NCI-H2107 (cell line): ENCODE data around the gene MSH5.
"Not testable (repeated sequence)": the region's sequence is repeated elsewhere in the genome, so short reads cannot be mapped to it uniquely, and the experiment has no call there.

Experiments
- DNase-seq: peaks from one replicate; lab custom pipeline; 2025; lab: John Stamatoyannopoulos, UW

MSH5 gene

DNA sequence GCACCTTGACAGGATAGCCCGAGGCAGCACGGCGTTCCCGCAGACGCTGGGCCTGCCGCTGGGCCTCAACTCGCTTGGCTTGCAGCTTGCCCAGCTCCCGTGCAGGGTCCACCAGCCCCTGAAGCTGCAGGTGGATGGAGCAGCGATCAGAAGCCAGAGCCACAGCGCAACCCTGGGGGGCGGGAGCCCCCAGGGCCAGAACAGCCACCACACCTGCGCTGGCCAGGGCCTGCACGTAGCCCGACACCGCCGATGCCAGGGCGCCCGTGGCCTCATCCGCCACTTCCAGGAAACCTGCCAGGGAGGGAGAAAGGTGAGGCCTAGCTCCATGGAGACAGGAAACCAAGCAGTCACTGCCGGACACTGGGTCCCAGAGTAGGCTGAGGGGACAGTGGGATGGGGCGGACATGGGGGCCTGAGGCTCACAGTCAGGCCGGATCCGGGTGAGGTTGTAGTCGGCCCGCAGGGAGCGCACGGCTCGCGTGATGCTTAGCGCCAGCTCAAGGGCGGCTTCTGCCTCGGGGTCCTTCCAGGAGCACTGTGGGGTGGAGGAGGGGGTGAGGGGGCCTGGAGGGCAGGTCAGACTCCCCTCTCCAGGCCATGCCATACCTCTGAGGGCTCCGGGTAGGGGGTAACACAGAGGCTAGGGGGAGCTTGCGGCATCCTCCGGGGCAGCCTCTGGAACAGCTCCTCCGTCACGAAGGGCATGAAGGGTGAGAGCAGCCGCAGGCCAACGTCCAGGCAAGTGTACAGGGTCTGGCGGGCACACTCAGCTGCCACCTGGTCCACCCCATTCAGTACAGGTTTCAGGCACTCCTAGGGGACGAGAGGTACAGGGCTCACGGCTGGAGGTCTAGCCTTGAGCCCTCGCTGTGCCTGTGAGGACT, 39.4 kb downstream of the MSH5 start:
- no peak for DNase-seq

DNA sequence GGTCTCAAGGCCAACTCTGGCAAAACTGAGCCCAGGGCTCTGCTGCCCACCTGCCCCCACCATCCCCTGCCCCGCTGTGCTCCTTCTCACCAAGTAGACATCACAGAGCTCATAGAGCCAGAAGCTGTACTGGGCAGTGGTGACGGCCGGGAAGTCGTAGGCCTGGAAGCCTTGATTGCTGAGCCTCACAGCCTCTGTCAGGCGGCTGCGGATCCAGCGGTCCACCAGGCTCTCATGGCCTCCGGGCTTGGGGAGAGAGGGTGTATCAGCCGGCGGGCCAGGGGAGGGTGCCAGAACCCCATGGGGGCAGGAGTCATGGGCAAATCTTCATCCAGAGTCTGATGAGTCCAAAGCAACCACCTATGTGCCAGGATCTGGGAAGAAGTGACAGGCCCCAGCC, 40.1 kb downstream of the MSH5 start:
- no peak for DNase-seq

DNA sequence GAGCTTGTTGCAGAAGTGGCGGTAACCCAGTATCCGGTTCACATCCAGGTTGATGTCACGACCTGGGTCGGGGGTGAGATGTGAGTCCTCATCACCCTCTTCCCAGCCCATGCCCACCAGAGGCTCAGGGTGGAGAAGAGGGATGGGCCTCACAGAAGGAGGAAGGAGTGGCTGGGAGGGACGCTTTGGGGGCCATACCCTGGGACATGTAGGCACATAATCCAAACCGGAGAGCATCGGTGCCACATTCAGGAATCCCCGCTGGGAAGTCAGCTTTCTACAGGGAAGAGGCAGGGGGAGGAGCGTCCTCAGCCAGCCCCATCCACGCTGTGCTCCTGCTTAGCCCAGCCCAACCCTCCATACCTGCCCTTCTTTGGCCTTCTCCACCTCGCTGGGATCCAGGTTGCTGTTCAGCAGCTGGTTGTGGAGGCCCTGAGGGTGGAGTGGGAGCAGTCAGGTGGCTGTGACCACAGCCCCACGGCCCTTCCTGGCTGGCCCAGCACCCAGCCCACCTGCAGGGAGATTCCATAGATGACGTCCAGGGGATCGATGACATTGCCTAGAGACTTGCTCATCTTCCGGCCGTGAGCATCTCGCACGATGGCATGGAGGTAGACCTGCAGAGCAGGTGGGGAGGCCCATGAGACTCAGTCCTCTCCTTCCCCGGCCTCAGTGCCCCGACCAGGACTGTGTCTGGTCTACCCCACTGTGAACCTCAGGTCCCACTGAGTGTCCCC, 40.9 kb downstream of the MSH5 start:
- no peak for DNase-seq

DNA sequence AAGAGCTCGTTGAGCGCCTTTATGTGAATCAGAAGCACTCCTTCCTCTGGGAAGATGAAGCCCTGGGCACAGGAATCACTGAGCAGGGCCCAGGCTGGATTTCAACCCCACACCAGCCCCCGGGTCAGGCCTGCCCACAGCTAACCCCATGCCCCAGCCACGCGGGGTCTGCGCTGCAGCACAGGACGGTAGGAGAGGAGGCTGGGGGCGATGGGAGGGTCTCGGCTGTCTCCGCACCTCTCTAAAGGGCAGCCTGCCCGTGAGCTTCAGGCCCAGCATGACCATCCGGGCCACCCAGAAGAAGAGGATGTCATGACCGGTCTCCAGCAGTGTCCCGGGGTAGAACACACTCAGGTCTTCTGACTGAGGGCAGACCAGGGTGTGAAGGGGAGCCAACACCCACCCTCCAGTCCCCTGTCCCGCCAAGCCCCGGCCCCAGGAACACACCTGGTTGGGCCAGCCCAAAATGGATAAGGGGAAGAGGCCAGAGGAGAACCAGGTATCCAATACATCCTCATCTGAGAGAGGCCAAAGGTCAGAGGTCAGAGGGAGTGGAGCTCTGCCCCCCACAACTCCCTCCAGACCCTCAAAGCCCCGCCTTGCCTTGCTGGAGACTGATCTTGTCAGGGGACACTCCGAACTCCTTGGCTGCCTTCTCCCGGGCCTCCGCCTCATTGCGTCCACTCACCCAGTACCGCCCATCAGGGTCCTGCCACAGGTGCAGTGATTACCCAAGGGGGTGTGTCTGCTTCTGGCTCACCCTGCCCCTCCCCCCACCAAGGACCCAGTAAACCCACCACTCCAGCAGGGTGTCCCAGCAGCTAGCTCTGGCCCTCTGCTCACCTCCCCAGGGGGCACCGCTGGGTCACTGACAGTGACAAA, 41.7 kb downstream of the MSH5 start:
- DNase-seq, result no peak

DNA sequence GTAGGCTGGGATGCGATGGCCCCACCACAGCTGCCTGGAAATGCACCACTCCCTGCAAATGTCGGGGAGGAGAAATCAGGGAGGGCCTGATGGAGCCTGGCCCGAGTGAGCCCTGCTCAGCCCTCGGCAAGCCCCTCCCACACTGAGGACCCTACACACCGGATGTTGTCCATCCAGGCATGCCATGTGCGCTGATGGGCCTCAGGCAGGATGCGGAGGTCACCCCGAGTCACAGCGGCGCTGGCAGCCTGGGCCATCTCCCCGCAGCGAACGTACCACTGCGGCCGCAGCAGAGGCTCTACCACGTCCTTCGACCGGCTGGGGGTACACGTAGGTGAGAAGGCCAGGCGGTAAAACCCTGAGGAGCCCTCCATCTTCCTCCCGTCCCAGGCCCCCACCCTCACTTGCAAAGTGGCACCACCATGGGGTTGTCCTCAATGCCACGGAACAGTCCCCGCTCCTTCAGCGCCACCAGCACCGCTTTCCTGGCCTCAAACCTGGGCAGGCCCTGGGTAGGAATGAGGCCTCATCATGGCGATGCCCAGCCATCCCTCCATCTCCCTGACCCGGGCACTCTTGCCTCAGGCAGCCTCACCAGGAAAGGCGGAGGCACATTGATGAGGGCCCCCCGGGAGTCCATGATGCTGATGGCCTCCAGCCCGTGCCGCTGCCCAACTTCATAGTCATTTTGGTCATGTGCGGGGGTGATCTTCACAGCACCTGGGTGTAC, 42.5 kb downstream of the MSH5 start:
- no peak for DNase-seq

DNA sequence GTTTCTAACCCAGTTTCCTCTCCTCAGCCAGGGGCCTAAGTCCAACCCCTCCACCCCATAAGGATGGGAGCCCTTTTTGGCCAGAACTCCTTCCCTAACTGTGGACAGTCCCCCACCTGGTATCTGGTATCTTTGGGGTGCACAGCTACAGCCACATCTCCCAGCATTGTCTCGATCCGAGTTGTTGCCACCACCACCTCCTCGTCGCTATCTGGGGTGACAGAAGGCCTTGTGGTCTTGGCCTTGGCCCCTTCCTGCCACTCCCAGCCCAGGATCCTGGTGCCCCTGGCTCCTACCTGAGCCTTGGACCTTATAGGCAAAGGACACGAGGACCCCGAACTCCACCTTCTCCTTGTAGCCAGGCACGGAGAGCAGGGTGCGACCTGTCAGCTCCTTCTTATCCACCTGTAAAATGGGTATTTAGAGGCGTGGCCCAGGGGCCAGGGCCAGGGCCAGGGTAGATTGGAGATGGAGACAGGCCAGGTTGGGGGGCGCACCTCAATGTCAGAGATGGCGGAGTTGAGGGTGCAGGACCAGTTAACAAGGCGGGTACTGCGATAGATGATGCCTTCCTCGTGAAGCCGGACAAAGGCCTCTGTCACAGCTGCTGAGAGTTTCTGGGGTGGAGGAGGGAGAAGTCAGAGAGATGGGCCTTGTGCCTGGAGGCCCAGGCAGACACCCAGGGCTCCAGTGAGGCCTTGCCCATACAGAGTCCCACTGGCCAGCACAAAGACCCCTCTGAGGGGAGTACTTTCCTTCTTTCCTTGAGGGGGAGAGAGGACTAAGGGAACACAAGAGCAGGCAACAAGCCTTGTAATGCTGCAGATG, 44.5 kb downstream of the MSH5 start:
- DNase-seq, result no peak

DNA sequence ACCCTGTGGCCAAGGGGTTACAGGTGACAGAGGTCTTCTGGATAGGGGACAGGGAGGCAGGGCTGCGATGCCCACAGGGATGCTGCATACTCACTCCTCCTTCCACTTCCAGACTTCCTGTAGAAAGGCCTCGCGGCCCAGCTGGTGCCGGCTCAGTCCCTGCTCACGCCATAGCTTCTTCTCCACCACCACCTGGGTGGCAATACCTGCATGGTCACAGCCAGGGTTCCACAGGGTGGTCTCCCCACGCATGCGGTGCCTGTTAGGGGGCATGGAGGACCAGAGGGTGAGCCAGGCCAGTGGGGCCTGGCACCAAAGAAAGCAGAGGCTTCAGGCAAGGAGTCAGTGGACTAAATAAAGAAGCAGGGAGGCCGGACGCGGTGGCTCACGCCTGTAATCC, 45.7 kb downstream of the MSH5 start:
- DNase-seq, result no peak

DNA sequence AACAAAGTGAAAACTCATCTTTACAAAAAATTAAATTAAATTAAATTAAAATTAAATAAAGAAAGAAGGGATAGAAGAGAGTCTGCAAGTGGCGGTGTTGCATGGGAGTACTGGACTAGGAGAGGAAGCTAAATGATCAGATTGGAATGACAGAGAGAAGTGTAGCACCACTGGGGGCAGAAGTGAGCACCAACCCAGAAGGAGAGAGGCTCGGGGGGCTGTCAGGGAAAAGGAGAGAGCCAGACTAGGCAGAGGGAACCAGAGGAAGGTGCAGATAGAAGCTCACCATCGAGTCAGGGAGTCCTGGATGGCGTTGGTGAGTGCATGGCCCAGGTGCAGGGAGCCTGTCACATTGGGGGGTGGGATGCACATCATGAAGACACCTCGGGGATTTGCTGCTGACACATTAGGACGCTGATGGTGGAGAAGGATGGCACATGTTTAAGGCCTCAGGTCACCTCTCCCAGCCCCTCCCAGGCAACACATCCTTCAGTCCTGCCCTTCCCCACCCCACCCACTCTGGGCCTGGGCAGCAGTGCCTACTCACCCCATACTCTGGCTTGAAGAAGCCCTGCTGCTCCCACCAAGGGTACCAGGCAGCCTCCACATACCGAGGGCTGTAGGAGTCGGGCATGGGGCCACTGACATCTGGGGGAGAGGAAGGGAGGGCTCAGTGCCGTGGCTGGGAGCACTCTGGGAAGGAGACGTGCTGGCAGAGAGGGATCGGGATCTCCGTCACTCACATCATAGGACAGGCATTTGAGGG, 51.7 kb downstream of the MSH5 start:
- no peak for DNase-seq

DNA sequence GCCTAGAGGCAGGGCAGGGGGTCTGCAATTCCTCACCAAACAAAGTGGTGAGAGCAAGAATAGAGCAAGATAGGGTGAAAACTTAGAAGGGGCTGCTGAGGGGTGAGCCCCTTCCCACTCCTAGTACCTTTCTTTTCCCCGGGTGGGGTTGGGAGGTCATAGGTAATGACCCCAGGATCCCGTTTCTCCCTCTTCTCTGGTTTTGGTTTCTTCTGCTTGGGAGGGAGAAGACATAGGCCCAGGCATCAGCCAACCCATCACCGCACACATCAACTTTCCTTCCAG, 52.2 kb downstream of the MSH5 start:
- no peak for DNase-seq

DNA sequence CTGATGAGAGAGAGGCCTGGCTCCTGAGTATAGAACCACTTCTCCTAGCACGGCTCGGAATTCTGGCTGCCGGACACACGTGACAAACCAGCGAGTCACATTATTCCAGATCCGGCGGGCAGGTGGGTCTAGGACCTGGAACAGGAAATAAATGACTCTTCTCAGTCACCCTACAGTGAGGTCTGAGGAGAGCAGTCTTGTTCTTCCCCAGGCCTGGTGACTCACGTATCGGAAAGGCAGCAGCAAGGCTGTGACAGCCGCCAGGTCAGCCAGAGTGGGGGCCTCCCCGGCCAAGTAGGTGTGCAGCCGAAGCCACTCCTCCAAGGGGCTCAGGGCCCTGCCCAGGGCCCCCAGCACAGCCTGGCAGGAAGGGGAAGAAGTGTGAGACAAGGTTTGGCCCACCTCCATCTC, 53.0 kb downstream of the MSH5 start:
- no peak for DNase-seq

DNA sequence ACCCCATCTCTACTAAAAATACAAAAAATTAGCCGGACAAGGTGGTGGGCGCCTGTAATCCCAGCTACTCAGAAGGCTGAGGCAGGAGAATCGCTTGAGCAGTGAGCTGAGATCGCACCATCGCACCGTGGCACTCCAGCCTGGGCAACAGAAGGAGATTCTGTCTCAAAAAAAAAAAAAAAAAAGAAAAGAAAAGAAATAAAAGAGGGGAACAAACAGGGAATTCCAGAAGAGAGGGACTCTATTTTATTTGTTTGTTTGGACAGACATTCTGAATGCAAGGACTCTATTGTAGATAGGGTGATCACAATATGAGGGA, 54.1 kb downstream of the MSH5 start:
- not testable (repeated sequence) for DNase-seq

DNA sequence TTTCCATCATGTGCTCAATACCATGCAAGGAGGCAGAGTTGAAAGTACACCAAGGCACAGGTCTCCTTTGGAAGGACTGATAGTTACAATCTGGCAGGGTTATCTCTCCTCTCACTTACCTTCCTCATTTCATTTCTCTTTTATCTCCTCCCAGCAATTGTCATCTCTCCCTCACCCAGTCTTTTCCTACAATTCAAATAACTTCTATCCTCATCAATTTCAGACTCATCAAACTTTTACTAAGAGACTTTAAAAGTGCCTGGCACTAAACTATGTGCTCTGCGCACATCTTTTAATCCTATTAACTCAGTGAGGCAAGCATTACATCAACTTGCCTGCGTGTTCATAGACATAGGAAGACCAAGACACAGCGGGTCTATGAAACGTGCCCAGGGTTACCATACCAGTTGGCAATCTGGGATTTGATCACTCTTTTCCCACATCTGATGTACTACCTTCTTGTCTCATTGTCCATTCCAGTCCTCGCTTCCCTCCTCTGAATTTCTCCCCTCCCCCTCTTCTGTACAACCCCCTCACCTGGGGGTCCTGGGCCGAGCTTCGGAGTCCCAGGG, 54.6 kb downstream of the MSH5 start:
- DNase-seq, result no peak

DNA sequence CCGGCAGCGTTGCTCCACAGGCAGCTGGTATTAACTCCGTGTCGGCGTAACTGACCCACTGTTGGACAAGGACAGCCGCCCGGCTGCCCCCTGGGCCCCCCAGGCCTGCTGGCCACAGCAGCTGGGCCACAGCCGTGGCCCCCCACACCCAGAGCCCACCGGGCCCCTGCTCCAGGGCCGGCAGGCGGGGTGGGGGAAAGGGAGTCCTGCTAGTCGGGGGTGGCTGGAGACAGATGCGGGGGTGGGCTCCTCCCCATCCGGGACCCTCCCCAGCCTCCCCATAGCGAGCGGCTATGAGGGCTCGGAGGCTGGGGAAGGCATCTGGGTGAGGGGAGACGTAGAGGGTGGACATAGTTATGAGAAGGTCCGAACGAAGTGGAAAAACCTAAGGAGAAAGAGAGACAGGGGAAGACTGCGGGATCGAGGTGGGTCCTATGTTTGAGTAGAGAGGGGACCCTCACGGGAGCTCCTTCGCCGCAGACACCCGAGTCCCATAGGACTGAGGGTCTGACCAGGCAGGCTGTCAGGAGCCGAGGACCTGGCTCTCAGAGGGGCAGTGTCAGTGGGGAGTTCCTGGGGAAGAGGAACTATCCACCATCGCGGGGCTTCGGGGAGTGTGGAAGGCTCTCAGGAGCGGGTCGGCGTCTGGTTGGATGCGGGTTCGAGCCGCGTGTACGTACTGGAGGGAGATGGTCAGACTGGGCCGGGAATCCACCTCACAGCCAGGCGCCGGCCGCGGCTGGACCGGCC, 55.2 kb downstream of the MSH5 start:
- no peak for DNase-seq

DNA sequence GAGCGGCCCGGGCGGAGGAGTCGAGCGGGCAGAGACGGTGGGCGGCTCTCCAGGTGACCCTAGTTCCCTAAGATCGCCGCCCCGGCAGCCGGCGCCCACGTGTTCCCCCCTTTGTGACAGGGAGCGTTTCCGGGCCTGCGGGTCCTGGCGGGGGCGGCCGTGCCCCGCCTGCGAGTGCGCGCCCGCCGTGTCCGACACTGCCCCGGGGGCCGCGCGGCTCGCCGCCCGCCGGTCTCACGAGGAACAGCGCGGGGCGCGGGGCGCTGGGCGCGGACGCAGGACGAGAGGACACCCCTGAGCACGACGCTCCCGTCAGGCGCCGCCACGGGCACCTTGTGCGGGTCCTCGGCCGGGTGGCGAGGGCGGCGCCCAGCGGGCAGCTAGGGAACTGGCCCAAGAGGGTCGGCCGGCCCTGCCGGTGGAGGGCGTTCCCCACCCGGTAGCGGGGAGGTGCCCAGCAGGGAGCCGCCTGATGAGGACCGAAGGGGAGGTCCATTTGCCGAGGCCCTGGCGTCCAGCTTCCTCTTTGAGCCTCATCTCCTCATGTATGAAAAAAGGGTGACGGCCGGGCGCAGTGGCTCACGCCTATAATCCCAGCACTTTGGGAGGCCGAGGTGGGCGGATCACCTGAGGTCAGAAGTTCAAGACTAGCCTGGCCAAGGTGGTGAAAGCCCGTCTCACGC, 56.0 kb downstream of the MSH5 start, which contains the start of gene VARS1:
VARS1 (minus strand) TSS at position 137 of the 683 bp plus-strand sequence. CDS start 535 bp downstream, outside the sequence.
- peak; percentile 46 for DNase-seq

DNA sequence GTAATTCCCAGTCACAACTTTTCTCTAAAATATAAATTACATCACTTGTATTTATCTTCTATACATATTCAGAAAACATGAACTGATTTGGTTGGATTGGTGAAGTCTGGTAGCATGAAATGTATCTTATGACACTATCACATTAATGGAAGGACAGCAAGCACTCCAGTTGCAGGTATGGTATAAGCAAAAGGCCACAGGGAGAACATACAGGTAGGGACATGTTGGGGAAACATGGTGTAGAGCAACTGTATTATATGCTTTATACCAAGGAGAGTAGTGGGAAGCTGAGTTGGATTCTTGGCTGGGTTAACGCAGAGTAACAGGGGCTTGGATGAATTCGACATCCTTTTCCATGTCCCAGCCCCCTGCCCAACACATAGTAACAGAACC, 57.2 kb downstream of the MSH5 start:
- no peak for DNase-seq

DNA sequence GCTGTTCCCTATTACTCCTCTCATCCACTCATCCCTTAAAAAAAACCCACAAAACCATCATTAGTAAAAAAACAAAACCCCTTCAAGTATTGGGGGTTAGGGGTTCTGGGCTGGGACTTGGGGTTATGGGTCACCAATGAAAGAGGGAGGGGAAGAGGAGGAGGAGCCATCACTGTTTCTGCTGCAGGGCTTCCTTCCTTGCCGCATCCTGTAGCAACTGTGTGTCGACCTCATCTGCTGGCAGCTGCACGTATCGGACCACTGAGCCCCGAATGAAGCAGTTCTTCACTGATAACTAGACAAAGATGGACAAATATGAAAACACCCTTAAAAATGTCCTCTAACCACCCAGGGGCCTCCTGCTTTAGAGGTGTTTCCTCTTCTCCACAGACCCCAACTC, 57.8 kb downstream of the MSH5 start:
- DNase-seq, result no peak

DNA sequence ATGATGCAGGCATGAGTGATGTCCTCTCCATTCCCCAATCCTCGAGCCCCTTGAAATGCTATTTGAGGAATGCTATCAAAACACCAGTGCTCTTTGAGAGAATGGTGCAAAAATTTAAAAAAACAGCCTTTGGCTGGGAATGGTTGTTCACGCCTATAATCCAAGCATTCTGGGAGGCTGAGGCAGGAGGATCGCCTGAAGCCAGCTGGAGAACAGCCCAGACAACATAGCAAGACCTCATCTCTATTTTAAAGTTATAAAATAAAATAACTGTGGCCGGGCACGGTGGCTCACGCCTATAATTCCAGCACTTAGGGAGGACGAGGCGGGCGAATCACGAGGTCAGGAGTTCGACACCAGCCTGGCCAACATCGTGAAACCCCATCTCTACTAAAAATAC, 60.0 kb downstream of the MSH5 start:
- no peak for DNase-seq

DNA sequence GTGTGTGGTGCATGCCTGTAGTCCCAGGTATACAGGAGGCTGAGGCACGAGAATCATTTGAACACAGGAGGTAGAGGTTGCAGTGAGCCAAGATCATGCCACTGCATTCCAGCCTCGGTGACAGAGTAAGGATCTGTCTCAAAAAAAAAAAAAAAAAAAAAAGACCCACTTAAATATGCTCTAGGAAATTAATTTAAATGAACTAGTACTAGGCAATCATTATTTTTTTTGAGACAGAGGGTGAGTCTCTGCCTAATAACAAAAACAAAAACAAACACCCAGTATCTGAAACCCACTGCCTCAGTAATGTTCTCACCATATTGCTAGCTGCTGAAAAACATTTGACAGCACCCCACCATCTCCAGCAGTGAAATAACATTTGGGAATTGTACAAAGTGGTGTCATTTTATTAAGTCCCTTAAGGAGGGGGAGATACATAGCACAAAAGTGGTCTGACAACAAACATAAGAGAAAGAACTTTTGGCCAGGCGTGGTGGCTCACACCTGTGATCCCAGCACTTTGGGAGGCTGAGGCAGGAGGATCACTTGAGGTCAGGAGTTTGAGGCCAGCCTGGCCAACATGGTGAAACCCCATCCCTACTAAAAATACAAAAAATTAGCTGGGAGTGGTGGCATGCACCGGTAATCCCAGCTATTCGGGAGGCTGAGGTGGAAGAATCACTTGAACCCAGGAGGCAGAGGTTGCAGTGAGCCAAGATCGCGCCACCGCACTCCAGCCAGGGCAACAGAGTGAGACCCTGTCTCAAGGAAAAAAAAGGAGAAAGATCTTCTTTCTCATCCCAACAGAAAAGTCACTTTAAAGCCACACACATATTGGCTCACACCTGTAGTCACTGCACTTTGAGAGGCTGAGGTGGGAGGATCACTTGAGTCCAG, 61.5 kb downstream of the MSH5 start:
- not testable (repeated sequence) for DNase-seq
